NCI-H1694 treated with DMSO at 0.1 percent for 48 hours (cell line): ENCODE data around the gene CAB39L.

Experiments used
- DNase-seq: peaks from one replicate; lab custom pipeline; 2025; lab: John Stamatoyannopoulos, UW

Gene CAB39L

GRCh38 chr13:49287995-49288394 is 155.9 kb downstream of the CAB39L start:
- no peak for DNase-seq

GRCh38 chr13:49279885-49280284 is 164.0 kb downstream of the CAB39L start:
- no peak for DNase-seq

GRCh38 chr13:49279112-49279511 is 164.8 kb downstream of the CAB39L start:
- no peak for DNase-seq

GRCh38 chr13:49278211-49278610 is 165.7 kb downstream of the CAB39L start:
- no peak for DNase-seq

GRCh38 chr13:49272296-49272695 is 171.6 kb downstream of the CAB39L start:
- DNase-seq = no peak

- DNase-seq = no peak
Observed at GRCh38 chr13:49271264-49271663, 172.6 kb downstream of the CAB39L start.

- no peak for DNase-seq
Observed at GRCh38 chr13:49265822-49266221, 178.0 kb downstream of the CAB39L start.

- no peak for DNase-seq
Observed at GRCh38 chr13:49262634-49263033, 181.2 kb downstream of the CAB39L start.

- no peak for DNase-seq
Observed at GRCh38 chr13:49259586-49259985, 184.3 kb downstream of the CAB39L start.
